Vagina (tissue), 2 donors: Measurements from ENCODE around the gene AQP12B.

Experiments
- CTCF ChIP-seq, 3 experiments: fragments of 450-650 bp in 2 of 3; fragments of 200-600 bp in 1 of 3; sonication (generic) in 1 of 3; IDR thresholded peaks; one replicate each; pipeline ENCODE4 v1.5.1; 2017 to 2019; ENCODE audit warnings: antibody characterized with exemption in 3 of 3, mild to moderate bottlenecking in 2 of 3, moderate library complexity in 2 of 3
- POLR2AphosphoS5 ChIP-seq, 2 donors: sonication (generic); formaldehyde crosslinking; IDR thresholded peaks; one replicate each; pipeline ENCODE4 v1.9.0; 2017; ENCODE audit warnings: antibody characterized with exemption in 2 of 2, mild to moderate bottlenecking in 2 of 2, low read depth in 1 of 2; ENCODE audit not compliant: insufficient read depth in 1 of 2

GRCh38 chr2:240639566-240639965 lies 43.1 kb downstream of the AQP12B start:
- TF ChIP-seq CTCF (IDR thresholded peaks at IDR 0.05) = no peak
- TF ChIP-seq POLR2AphosphoS5 (IDR thresholded peaks at IDR 0.05; ENCODE audit: insufficient read depth in 1 of 2, low read depth in 1 of 2) = no peak
